SK-N-MC (cell line): ENCODE data around the gene RBL1.

ENCODE experiments used
- EZH2 ChIP-seq: fragments of 200-600 bp; sonication (generic); IDR thresholded peaks from one replicate; pipeline ENCODE4 v1.6.1; 2017; ENCODE audit warnings: antibody characterized with exemption
- POLR2AphosphoS5 ChIP-seq: IDR thresholded peaks from 2 replicates; pipeline ENCODE4 v1.6.1; 2012; ENCODE audit warnings: mild to moderate bottlenecking, low read depth, low read length, borderline replicate concordance

- TF ChIP-seq POLR2AphosphoS5 (no peak), EZH2 (no peak)
These were observed 23.3 kb downstream of the RBL1 start for GRCh38 chr20:37072293-37073196.
